Lower leg skin (tissue), 3 donors: ENCODE data around the gene FAM107B.

Experiments
- CTCF ChIP-seq, 3 donors: fragments of 450-650 bp; IDR thresholded peaks; one replicate each; pipeline ENCODE4 v1.5.1; 2016; ENCODE audit warnings: antibody characterized with exemption in 3 of 3, mild to moderate bottlenecking in 3 of 3, moderate library complexity in 2 of 3
- POLR2A ChIP-seq, 2 donors: fragments of 450-650 bp; IDR thresholded peaks; one replicate each; pipeline ENCODE4 v1.6.1; 2016 to 2017; ENCODE audit warnings: antibody characterized with exemption in 2 of 2, mild to moderate bottlenecking in 1 of 2, moderate library complexity in 1 of 2

DNA sequence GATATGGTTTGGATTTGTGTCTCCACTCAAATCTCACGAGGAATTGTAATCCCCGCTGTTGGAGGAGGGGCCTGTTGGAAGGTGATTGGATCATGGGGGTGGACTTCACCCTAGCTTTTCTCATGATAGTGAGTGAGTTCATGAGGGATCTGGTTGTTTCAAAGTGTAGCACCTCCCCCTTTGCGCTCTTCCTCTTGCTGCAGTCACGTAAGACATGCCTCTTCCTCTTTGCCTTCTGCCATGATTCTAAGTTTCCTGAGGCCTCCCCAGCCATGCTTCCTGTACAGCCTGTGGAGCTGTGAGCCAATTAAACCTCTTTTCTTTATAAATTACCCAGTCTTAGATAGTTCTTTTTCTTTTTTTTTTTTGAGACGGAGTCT, 46.1 kb upstream of the FAM107B start:
- TF ChIP-seq POLR2A (IDR thresholded peaks at IDR 0.05) (no peak), CTCF (IDR thresholded peaks at IDR 0.05) (no peak)
